Fibroblast of villous mesenchyme (primary cell): ENCODE measurements around the gene WDR74. TPM values are rescaled to one million over a fixed set of nuclear protein-coding genes. Genes with fewer than 3 reads are reported as not detected.
"Not testable (repeated sequence)": the region's sequence is repeated elsewhere in the genome, so short reads cannot be mapped to it uniquely, and the experiment has no call there.

Experiments used
- DNase-seq: peaks from one replicate; pipeline ENCODE4 v3.0.0-alpha.2; 2010; ENCODE audit warnings: low read depth
- H3K4me3 ChIP-seq: 2 replicates; pipeline ENCODE4 v1.5.1; 2011; ENCODE audit warnings: low read depth, mild to moderate bottlenecking, low read length
- total RNA-seq: library from RNA; depleted of rRNA; stranded (reverse); fragments of >200 nt; gene quantifications from 2 replicates; pipeline ENCODE4 v1.2.3, GENCODE V29; 2012
- TF ChIP-seq, protein P1 (sequence below): IDR thresholded peaks from 2 replicates; pipeline ENCODE4 v1.5.1; 2012; ENCODE audit warnings: low read depth, mild to moderate bottlenecking, low read length; ENCODE audit not compliant: insufficient read depth

The WDR74 gene
- total RNA-seq, 1 donor, result 39.7 TPM

DNA sequence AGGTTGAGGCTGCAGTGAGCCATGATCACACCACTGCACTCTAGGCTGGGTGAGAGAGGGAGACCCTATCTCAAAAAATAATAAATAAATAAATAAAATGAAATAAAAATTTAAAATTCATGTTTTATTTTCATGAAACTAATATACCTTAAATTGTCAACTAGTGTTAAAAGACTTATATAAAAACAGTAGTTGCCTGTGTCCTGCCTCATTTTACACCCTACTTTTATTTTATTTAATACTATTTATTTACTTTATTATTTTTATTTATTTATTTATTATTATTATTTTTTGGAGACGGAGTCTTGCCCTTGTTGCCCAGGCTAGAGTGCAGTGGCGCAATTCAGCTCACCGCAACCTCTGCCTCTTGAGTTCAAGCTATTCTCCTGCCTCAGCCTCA, 4.8 kb upstream of the WDR74 start:
- H3K4me3 ChIP-seq, result no peak overlapping the region
- no peak for DNase-seq
- TF ChIP-seq, protein P1, sequence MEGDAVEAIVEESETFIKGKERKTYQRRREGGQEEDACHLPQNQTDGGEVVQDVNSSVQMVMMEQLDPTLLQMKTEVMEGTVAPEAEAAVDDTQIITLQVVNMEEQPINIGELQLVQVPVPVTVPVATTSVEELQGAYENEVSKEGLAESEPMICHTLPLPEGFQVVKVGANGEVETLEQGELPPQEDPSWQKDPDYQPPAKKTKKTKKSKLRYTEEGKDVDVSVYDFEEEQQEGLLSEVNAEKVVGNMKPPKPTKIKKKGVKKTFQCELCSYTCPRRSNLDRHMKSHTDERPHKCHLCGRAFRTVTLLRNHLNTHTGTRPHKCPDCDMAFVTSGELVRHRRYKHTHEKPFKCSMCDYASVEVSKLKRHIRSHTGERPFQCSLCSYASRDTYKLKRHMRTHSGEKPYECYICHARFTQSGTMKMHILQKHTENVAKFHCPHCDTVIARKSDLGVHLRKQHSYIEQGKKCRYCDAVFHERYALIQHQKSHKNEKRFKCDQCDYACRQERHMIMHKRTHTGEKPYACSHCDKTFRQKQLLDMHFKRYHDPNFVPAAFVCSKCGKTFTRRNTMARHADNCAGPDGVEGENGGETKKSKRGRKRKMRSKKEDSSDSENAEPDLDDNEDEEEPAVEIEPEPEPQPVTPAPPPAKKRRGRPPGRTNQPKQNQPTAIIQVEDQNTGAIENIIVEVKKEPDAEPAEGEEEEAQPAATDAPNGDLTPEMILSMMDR, result no peak

DNA sequence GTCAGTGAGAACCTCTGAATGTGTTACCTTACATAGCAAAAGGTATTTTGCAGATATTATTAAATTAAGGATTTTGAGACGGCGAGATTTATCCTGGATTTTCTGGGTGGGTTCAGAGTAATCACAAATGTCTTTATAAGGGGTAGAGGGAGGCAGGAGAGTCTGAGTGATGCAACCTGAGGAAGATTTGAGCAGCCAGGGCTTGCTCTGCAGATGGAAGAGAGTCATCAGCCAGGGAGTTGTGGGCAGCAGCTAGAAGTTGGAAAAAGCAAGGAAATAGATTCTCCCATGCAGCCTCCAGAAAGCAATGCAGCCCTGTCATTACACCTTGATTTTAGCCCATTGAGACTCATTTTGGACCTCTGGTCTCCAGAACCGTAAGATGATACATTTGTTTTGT, 4.1 kb upstream of the WDR74 start:
- TF ChIP-seq, protein P1, result no peak
- DNase-seq, result no peak
- no peak overlapping the region for H3K4me3 ChIP-seq

DNA sequence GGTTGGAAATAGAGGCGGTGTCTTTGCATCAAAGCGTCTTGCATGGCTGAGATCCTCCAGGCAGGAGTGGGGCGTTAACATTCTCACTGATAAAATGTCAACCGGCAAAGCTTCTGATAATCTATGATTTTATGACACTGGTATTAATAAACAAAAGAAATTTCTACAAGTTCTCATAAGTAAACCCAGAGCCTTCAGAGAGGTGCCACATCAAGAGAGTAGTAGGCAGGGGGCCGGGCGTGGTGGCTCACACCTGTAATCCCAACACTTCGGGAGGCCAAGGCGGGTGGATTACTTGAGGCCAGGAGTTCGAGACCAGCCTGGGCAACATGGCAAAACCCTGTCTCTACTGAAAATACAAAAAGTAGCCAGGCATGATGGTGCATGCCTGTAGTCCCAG, 3.5 kb upstream of the WDR74 start:
- not testable (repeated sequence) for DNase-seq, H3K4me3 ChIP-seq

DNA sequence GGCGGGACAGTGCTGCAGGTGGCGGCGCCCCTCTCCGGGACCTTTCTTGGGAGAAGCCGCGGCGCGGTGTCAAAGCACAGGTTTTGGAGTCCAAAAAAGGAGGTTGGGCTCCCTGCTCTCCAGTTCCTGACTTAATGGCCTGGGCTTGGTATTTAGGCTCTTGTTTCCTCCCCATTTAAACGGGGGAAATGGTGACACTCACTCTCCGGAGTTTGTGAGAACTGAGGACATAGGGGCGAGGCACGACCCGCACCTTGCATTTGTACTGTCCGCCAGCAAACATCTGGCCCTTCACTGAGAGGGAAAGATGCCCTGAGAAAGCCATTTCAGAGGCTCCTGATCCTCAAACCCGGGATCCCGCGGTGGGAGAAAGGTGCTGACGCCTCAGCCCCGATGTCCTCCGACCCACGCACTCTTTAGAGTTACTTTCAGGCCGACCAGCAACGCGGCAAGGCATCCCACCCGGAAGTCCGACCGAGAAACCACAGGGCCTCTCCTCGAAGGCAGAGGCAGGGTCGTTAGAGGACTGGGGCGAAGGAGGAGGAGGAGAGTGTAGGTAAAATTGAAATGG, 2.9 kb upstream of the WDR74 start:
- peak overlapping the region; percentile 45 for H3K4me3 ChIP-seq
- TF ChIP-seq, protein P1, result no peak
- peak; percentile 43 for DNase-seq

DNA sequence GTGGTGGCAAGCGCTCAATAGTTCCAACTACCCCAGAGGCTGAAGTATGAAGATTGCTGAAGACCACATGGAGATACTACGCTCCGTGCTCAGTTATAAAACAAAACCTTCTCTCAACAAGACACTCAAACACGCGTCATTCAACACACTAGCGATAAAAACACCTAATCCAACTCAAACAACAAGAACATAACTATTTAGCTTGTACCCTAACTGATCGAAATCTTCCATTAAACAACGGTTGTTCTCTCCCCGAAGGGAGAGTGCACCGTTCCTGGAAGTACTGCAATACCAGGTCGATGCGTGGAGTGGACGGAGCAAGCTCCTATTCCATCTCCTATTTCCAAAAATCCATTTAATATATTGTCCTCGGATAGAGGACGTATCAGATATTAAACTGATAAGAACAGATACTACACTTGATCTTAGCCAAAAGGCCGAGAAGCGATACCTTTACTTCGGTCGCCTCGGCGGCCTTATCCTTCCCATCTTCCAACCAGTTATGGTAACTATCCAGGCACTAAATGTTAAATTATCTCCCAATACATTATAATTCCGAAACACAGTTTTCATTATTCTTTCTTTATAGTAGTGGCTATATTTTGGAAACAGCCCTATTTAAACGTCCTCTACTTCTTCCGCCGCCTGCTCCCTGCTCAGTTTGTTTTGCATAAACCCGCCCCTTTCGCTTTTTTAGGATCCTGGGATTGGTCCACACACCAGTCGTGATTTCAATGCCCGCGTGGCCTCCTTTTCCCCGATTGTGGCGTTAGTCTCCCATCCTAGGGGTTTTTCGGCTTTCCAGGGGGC, 2.2 kb upstream of the WDR74 start:
- peak overlapping the region; percentile 95 for H3K4me3 ChIP-seq
- TF ChIP-seq, protein P1, result no peak
- peak; percentile 100 for DNase-seq

DNA sequence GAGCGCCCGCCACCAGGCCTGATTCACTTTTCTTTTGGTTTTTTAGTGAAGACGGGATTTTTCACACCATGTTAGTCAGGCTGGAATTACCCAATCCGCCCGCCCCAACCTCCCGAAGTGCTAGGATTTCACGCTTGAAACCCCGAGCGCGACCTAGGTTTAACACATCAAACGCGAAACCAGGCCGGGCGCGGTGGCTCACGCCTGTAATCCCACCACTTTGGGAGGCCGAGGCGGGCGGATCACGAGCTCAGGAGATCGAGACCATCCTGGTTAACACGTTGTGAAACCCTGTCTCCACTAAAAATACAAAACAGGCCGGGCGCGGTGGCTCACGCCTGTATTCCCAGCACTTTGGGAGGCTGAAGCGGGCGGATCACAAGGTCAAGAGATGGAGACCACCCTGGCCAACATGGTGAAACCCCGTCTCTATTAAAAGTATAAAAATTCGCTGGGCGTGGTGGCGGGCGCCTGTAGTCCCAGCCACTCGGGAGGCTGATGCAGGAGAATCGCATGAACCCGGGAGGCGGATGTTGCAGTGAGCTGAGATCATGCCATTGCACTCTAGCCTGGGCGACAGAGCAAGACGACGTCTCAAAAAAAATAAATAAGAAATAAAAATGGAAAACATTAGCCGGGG, 1.5 kb upstream of the WDR74 start:
- peak overlapping the region; percentile 95 for H3K4me3 ChIP-seq
- peak; percentile 91 for DNase-seq

DNA sequence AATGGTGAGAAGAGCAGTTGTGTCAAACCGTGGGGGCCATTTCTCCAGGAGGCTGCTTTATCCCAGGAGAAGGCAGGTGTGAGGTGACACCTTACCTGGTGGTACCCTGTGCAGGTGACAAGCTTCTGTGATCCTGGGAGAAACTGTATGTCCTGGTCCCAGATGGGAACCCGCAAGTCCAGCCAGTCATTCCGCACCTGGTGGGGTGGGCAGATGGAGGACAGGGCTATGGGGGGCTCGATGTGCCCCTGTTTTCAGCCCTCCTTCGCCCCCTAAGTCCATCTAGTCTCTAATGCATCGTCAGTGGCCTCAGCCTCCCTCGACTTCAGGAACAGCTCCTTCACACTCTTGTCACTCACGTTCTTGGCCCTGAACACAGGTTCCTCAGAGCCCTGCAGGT, 4.1 kb downstream of the WDR74 start:
- TF ChIP-seq, protein P1, result no peak
- H3K4me3 ChIP-seq, result no peak overlapping the region
- DNase-seq, result no peak
